ENCODE results near the gene ZGPAT.

ZGPAT gene

GRCh38 chr20:63679799-63680305, 28.0 kb upstream of the ZGPAT start:
- no peak for TF ChIP-seq CTCF (IDR thresholded peaks at IDR 0.05; ENCODE audit: low read depth, low read length, poor library complexity, severe bottlenecking)
- no peak overlapping the region for H3K4me2 ChIP-seq (ENCODE audit: low read length)
- no peaks in the 10 kb centered on the region for H3F3A ChIP-seq (ENCODE audit: control insufficient read depth, insufficient read depth)
- no peak overlapping the region for H3K4me3 ChIP-seq (ENCODE audit: low read length)
- no peaks in the 10 kb centered on the region for H3K27me3 ChIP-seq (ENCODE audit: control insufficient read depth, low read length)
- peaks cover 19% of the 10 kb centered on the region for H3K36me3 ChIP-seq (ENCODE audit: control insufficient read depth, low read length)
- no peak overlapping the region for H3K27ac ChIP-seq (ENCODE audit: low read depth, low read length)
- H3K79me2 ChIP-seq (ENCODE audit: control insufficient read depth, low read length), result no peaks in the 10 kb centered on the region
- H3K9me3 ChIP-seq (ENCODE audit: control insufficient read depth, insufficient read depth, low read length), result no peaks in the 10 kb centered on the region
- no peaks in the 10 kb centered on the region for H3K4me1 ChIP-seq (ENCODE audit: control insufficient read depth, low read length)
- no peaks in the 10 kb centered on the region for H4K20me1 ChIP-seq (ENCODE audit: control insufficient read depth, insufficient read depth, low read depth, low read length)
- no peaks in the 10 kb centered on the region for H3K9me2 ChIP-seq (replicated peaks; ENCODE audit: control insufficient read depth, low read length)

GRCh38 chr20:63680427-63680826, 27.4 kb upstream of the ZGPAT start:
- H3K9me2 ChIP-seq (replicated peaks; ENCODE audit: control insufficient read depth, low read length), result no peaks in the 10 kb centered on the region
- no peak overlapping the region for H3K4me2 ChIP-seq (ENCODE audit: low read length)
- no peaks in the 10 kb centered on the region for H3K79me2 ChIP-seq (ENCODE audit: control insufficient read depth, low read length)
- H3K9me3 ChIP-seq (ENCODE audit: control insufficient read depth, insufficient read depth, low read length), result no peaks in the 10 kb centered on the region
- H3K27me3 ChIP-seq (ENCODE audit: control insufficient read depth, low read length), result no peaks in the 10 kb centered on the region
- H3K4me1 ChIP-seq (ENCODE audit: control insufficient read depth, low read length), result no peaks in the 10 kb centered on the region
- TF ChIP-seq CTCF (IDR thresholded peaks at IDR 0.05; ENCODE audit: low read depth, low read length, poor library complexity, severe bottlenecking) (no peak), EZH2phosphoT487 (IDR thresholded peaks at IDR 0.05; ENCODE audit: borderline replicate concordance, low read length) (no peak)
- H3K27ac ChIP-seq (ENCODE audit: low read depth, low read length), result no peak overlapping the region
- H3K36me3 ChIP-seq (ENCODE audit: control insufficient read depth, low read length), result peaks cover 19% of the 10 kb centered on the region
- no peak overlapping the region for H3K4me3 ChIP-seq (ENCODE audit: low read length)
- H3F3A ChIP-seq (ENCODE audit: control insufficient read depth, insufficient read depth), result no peaks in the 10 kb centered on the region
- no peaks in the 10 kb centered on the region for H4K20me1 ChIP-seq (ENCODE audit: control insufficient read depth, insufficient read depth, low read depth, low read length)

DNA sequence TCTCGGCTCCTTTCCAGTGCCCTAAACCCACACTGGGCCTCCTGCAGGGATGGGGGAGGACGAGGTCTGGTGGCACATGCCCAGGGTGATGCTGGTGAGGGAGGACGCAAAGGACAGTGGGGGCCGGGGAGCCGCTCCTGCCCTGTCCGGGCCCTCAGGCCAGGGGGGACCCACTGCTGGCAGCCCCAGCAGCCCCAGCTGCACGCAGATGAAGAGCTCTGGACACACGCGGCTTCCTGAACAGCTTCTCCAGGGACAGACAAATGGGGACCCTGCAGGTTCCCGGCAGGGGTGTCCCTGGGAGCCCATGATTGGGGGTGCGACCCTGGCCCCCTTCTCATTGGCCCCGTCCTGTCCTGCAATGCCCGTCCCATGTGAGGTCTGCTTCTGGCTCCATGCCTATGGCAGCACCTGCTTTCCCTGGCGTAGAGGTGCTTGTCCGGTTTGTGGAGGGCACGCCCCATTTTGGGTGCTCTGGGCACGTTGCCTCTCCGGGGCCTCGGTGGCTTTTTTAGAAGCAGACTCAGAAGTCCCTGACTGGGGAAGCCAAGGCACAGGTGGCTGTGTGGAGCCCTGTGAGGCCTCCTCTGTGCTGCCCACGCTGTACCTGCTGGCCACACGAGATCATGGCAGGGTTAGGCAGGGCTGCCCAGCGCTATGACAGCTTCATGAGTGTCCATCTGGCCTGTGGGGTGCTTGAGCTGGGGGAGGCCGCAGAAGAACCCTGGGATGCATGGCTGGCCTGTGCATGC, 26.8 kb upstream of the ZGPAT start:
- no peak overlapping the region for H3K4me3 ChIP-seq (ENCODE audit: low read length)
- no peaks in the 10 kb centered on the region for H3K79me2 ChIP-seq (ENCODE audit: control insufficient read depth, low read length)
- no peaks in the 10 kb centered on the region for H3K4me1 ChIP-seq (ENCODE audit: control insufficient read depth, low read length)
- no peak overlapping the region for H3K27ac ChIP-seq (ENCODE audit: low read depth, low read length)
- no peak overlapping the region for H3K4me2 ChIP-seq (ENCODE audit: low read length)
- H3K9me2 ChIP-seq (replicated peaks; ENCODE audit: control insufficient read depth, low read length), result no peaks in the 10 kb centered on the region
- TF ChIP-seq CTCF (IDR thresholded peaks at IDR 0.05; ENCODE audit: low read depth, low read length, poor library complexity, severe bottlenecking) (no peak), EZH2phosphoT487 (IDR thresholded peaks at IDR 0.05; ENCODE audit: borderline replicate concordance, low read length) (no peak)
- H3K36me3 ChIP-seq (ENCODE audit: control insufficient read depth, low read length), result peaks cover 19% of the 10 kb centered on the region
- no peaks in the 10 kb centered on the region for H4K20me1 ChIP-seq (ENCODE audit: control insufficient read depth, insufficient read depth, low read depth, low read length)
- no peaks in the 10 kb centered on the region for H3K9me3 ChIP-seq (ENCODE audit: control insufficient read depth, insufficient read depth, low read length)
- H3F3A ChIP-seq (ENCODE audit: control insufficient read depth, insufficient read depth), result no peaks in the 10 kb centered on the region
- H3K27me3 ChIP-seq (ENCODE audit: control insufficient read depth, low read length), result no peaks in the 10 kb centered on the region

Data from DOHH2 (cell line).